GM12891 (cell line): ENCODE results near the gene MRPS26.
"Not testable (repeated sequence)": the region's sequence is repeated elsewhere in the genome, so short reads cannot be mapped to it uniquely, and the experiment has no call there.

Experiments
- DNase-seq: peaks from one replicate; pipeline ENCODE4 v3.0.0; 2011; ENCODE audit warnings: low spot score; ENCODE audit not compliant: insufficient read length
- FAIRE-seq: peaks from 2 replicates; lab custom pipeline; 2011; peaks lifted over from hg19 to GRCh38; lab: Jason Lieb, UNC
- PAX5 ChIP-seq: IDR thresholded peaks from 2 replicates; pipeline ENCODE4 v1.6.1; 2011; ENCODE audit warnings: low read length, moderate library complexity, mild to moderate bottlenecking; ENCODE audit not compliant: insufficient read depth, severe bottlenecking
- POLR2A ChIP-seq: IDR thresholded peaks from 2 replicates; pipeline ENCODE4 v1.6.1; 2011; ENCODE audit warnings: low read depth, low read length, control low read depth
- POLR2AphosphoS5 ChIP-seq: IDR thresholded peaks from 2 replicates; pipeline ENCODE4 v1.6.1; 2011; ENCODE audit warnings: low read depth, low read length, control low read depth
- POU2F2 ChIP-seq: IDR thresholded peaks from 2 replicates; pipeline ENCODE4 v1.6.1; 2011; ENCODE audit warnings: low read depth, mild to moderate bottlenecking, control low read depth, low read length, moderate library complexity
- SPI1 ChIP-seq: IDR thresholded peaks from 2 replicates; pipeline ENCODE4 v1.6.1; 2011; ENCODE audit warnings: low read depth, low read length, control low read depth
- TAF1 ChIP-seq: IDR thresholded peaks from 2 replicates; pipeline ENCODE4 v1.6.1; 2011; ENCODE audit warnings: low read depth, low read length, control low read depth

The MRPS26 gene

GRCh38 chr20:3051385-3052019, 5.7 kb downstream of the MRPS26 start:
- no peak for TF ChIP-seq POU2F2
- TF ChIP-seq PAX5, result no peak
- no peak for TF ChIP-seq POLR2A
- no peak for TF ChIP-seq SPI1
- DNase-seq (no peak), FAIRE-seq (no peak)

- DNase-seq (no peak), FAIRE-seq (no peak)
- no peak for TF ChIP-seq POLR2AphosphoS5
- no peak for TF ChIP-seq SPI1
- TF ChIP-seq TAF1, result no peak
- no peak for TF ChIP-seq PAX5
- no peak for TF ChIP-seq POU2F2
- TF ChIP-seq POLR2A, result no peak
Observed at GRCh38 chr20:3059489-3059888, 13.6 kb downstream of the MRPS26 start.

- FAIRE-seq, result peak; percentile 13
- DNase-seq, result not testable (repeated sequence)
Observed at GRCh38 chr20:3064119-3064518, 18.3 kb downstream of the MRPS26 start.

- DNase-seq, result no peak
- FAIRE-seq, result peak; percentile 59
- no peak for TF ChIP-seq SPI1
- TF ChIP-seq POU2F2, result no peak
- peak; percentile 81 for TF ChIP-seq PAX5
- TF ChIP-seq TAF1, result no peak
Observed at GRCh38 chr20:3067139-3068014, 21.5 kb downstream of the MRPS26 start.

GRCh38 chr20:3068075-3068474, 22.2 kb downstream of the MRPS26 start:
- TF ChIP-seq SPI1 (no peak), TAF1 (no peak), PAX5 (peak; percentile 91)
- FAIRE-seq (peak; percentile 13), DNase-seq (no peak)

GRCh38 chr20:3068986-3069900, 23.4 kb downstream of the MRPS26 start:
- TF ChIP-seq POLR2AphosphoS5 (no peak), TAF1 (no peak), PAX5 (no peak), SPI1 (no peak), POU2F2 (no peak), POLR2A (no peak)
- DNase-seq (no peak), FAIRE-seq (no peak)

GRCh38 chr20:3070725-3071124, 24.9 kb downstream of the MRPS26 start:
- FAIRE-seq, result no peak
- no peak for DNase-seq

GRCh38 chr20:3071266-3071609, 25.4 kb downstream of the MRPS26 start:
- no peak for TF ChIP-seq POU2F2
- TF ChIP-seq POLR2AphosphoS5, result no peak
- no peak for TF ChIP-seq TAF1
- DNase-seq (no peak), FAIRE-seq (no peak)

More at GRCh38 chr20:3070725-3071124, 24.9 kb downstream of the MRPS26 start:
- TF ChIP-seq POU2F2 (no peak), PAX5 (no peak), POLR2A (no peak), POLR2AphosphoS5 (no peak), SPI1 (no peak), TAF1 (no peak)

GRCh38 chr20:3071610-3072529, 26.0 kb downstream of the MRPS26 start, which contains the start of gene OXT:
OXT (plus strand) TSS chr20:3071620; CDS start chr20:3071656, 36 bp downstream.
- DNase-seq, result no peak
- no peak for TF ChIP-seq POLR2A
- no peak for TF ChIP-seq PAX5
- TF ChIP-seq POLR2AphosphoS5, result no peak
- TF ChIP-seq SPI1, result no peak
- TF ChIP-seq POU2F2, result no peak
- TF ChIP-seq TAF1, result no peak
- FAIRE-seq, result no peak
